H1 (cell line): ENCODE data around the gene FSD1. TPM values are rescaled to one million over a fixed set of nuclear protein-coding genes. Genes with fewer than 3 reads are reported as not detected.

ENCODE experiments used
- CTCF ChIA-PET: fragments of 300-600 bp; sonication (Branson Sonifier 250); formaldehyde crosslinking; loops from one replicate; lab custom pipeline; 2021; ENCODE audit not compliant: partially characterized antibody; lab: Charles Lee
- POLR2A ChIA-PET: fragments of 300-600 bp; sonication (Branson Sonifier 250); formaldehyde crosslinking; loops from one replicate; lab custom pipeline; 2021; ENCODE audit warnings: inconsistent platforms; ENCODE audit not compliant: partially characterized antibody; lab: Charles Lee
- DNase-seq, 2 experiments: peaks; one replicate each; pipeline versions ENCODE4 v3.0.0 to v3.0.0-alpha.2; 2010 to 2022; ENCODE audit warnings: low spot score in 2 of 2, low read depth in 1 of 2, mixed read lengths in 1 of 2
- FAIRE-seq: peaks from 2 replicates; lab custom pipeline; 2011; peaks lifted over from hg19 to GRCh38; lab: Jason Lieb, UNC
- H2AFZ ChIP-seq: 2 replicates; pipeline ENCODE4 v1.8.1; 2012; ENCODE audit warnings: low read length, inconsistent platforms
- H2AK5ac ChIP-seq: 2 replicates; pipeline ENCODE4 v1.6.1; 2013; ENCODE audit warnings: low read depth, low read length
- H2BK120ac ChIP-seq: replicated peaks from 2 replicates; pipeline ENCODE3; 2013; ENCODE audit warnings: low read depth, low read length, inconsistent platforms
- H2BK12ac ChIP-seq: 2 replicates; pipeline ENCODE4 v1.6.1; 2013; ENCODE audit warnings: low read depth, low read length
- H2BK15ac ChIP-seq: 2 replicates; pipeline ENCODE4 v1.6.1; 2013; ENCODE audit warnings: low read length
- H2BK20ac ChIP-seq: 2 replicates; pipeline ENCODE4 v1.6.1; 2013; ENCODE audit warnings: low read length
- H2BK5ac ChIP-seq: 2 replicates; pipeline ENCODE4 v1.6.1; 2013; ENCODE audit warnings: low read depth, low read length
- H3K14ac ChIP-seq: 2 replicates; pipeline ENCODE4 v1.6.1; 2013; ENCODE audit warnings: inconsistent platforms; ENCODE audit not compliant: insufficient read length
- H3K18ac ChIP-seq: 2 replicates; pipeline ENCODE4 v1.6.1; 2013; ENCODE audit warnings: low read length; ENCODE audit errors: extremely low read depth
- H3K23ac ChIP-seq: 2 replicates; pipeline ENCODE4 v1.6.1; 2013; ENCODE audit warnings: inconsistent platforms; ENCODE audit not compliant: insufficient read length
- H3K23me2 ChIP-seq: 2 replicates; pipeline ENCODE4 v1.6.1; 2013; ENCODE audit warnings: low read depth, low read length
- H3K27ac ChIP-seq: 2 replicates; pipeline ENCODE4 v1.6.1; 2011; ENCODE audit warnings: low read depth, low read length, inconsistent platforms
- H3K27me3 ChIP-seq, 4 experiments: replicated peaks in 1 of 4; 1 replicate in 1 of 4; 2 replicates in 3 of 4; pipeline versions ENCODE4 v1.6.1 to v1.8.1; 2011 to 2013; ENCODE audit warnings: low read length in 3 of 4, mild to moderate bottlenecking in 3 of 4, inconsistent platforms in 2 of 4, mixed read lengths in 2 of 4, moderate library complexity in 1 of 4; ENCODE audit not compliant: control insufficient read depth in 3 of 4, insufficient read depth in 3 of 4; ENCODE audit errors: extremely low read depth in 1 of 4
- H3K36me3 ChIP-seq, 4 experiments: 2 replicates each; pipeline versions ENCODE4 v1.6.1 to v1.8.1; 2011 to 2013; ENCODE audit warnings: mild to moderate bottlenecking in 4 of 4, low read length in 3 of 4, moderate library complexity in 2 of 4, control low read depth in 1 of 4, inconsistent platforms in 1 of 4; ENCODE audit not compliant: insufficient read depth in 4 of 4, control insufficient read depth in 2 of 4
- H3K4ac ChIP-seq: replicated peaks from 2 replicates; pipeline ENCODE3; 2013; ENCODE audit warnings: low read length, low read depth, mixed read lengths, inconsistent platforms; ENCODE audit not compliant: insufficient read length
- H3K4me1 ChIP-seq, 4 experiments: replicated peaks in 1 of 4; 1 replicate in 1 of 4; 2 replicates in 3 of 4; pipeline versions ENCODE4 v1.6.1 to v1.8.1; 2011 to 2013; ENCODE audit warnings: low read length in 3 of 4, inconsistent platforms in 2 of 4, mixed read lengths in 1 of 4; ENCODE audit not compliant: insufficient read depth in 4 of 4, control insufficient read depth in 3 of 4
- H3K4me2 ChIP-seq, 2 experiments: 2 replicates each; pipeline versions ENCODE4 v1.6.1 to v1.8.1; 2011 to 2013; ENCODE audit warnings: low read depth in 2 of 2, low read length in 2 of 2, control low read depth in 1 of 2, inconsistent platforms in 1 of 2, mild to moderate bottlenecking in 1 of 2; ENCODE audit not compliant: insufficient read depth in 1 of 2
- H3K4me3 ChIP-seq, 4 experiments: fragments of 200-600, 300-600 bp in 1 of 4; sonication (generic), shearing (Covaris generic), sonication (Bioruptor Twin) in 1 of 4; 2 replicates each; pipeline versions ENCODE4 v1.5.1 to v1.8.1; 2011 to 2016; ENCODE audit warnings: low read length in 4 of 4, low read depth in 3 of 4, control low read depth in 2 of 4, inconsistent platforms in 2 of 4, mild to moderate bottlenecking in 2 of 4, mixed read lengths in 1 of 4, moderate library complexity in 1 of 4; ENCODE audit not compliant: insufficient read depth in 2 of 4; ENCODE audit errors: extremely low read depth in 1 of 4
- H3K56ac ChIP-seq: replicated peaks from 2 replicates; pipeline ENCODE3; 2013; ENCODE audit warnings: low read depth, mild to moderate bottlenecking, mixed read lengths, low read length, inconsistent platforms; ENCODE audit not compliant: insufficient read length
- H3K79me1 ChIP-seq: 2 replicates; pipeline ENCODE4 v1.6.1; 2013; ENCODE audit warnings: low read depth, low read length, control low read depth
- H3K79me2 ChIP-seq, 2 experiments: 2 replicates each; pipeline versions ENCODE4 v1.6.1 to v1.8.1; 2012 to 2013; ENCODE audit warnings: low read length in 2 of 2, mild to moderate bottlenecking in 2 of 2, inconsistent platforms in 1 of 2; ENCODE audit not compliant: insufficient read depth in 2 of 2, control insufficient read depth in 1 of 2
- H3K9ac ChIP-seq, 4 experiments: replicated peaks in 1 of 4; 1 replicate in 1 of 4; 2 replicates in 3 of 4; pipeline versions ENCODE4 v1.6.1 to v1.8.1; 2011 to 2013; ENCODE audit warnings: low read depth in 3 of 4, low read length in 3 of 4, control low read depth in 2 of 4, mild to moderate bottlenecking in 2 of 4, moderate library complexity in 2 of 4, inconsistent platforms in 1 of 4; ENCODE audit errors: extremely low read depth in 1 of 4
- H3K9me3 ChIP-seq, 2 experiments: 2 replicates each; pipeline versions ENCODE4 v1.6.1 to v1.8.1; 2012 to 2013; ENCODE audit warnings: mild to moderate bottlenecking in 2 of 2, moderate library complexity in 2 of 2, control low read depth in 1 of 2, inconsistent platforms in 1 of 2, low read depth in 1 of 2, low read length in 1 of 2, mixed read lengths in 1 of 2; ENCODE audit not compliant: insufficient read depth in 2 of 2
- H4K20me1 ChIP-seq, 2 experiments: replicated peaks in 1 of 2; 2 replicates each; pipeline versions ENCODE3 to v1.8.1; 2011 to 2013; ENCODE audit warnings: inconsistent platforms in 2 of 2, low read length in 2 of 2, mild to moderate bottlenecking in 1 of 2; ENCODE audit not compliant: insufficient read depth in 2 of 2, control insufficient read depth in 1 of 2
- H4K5ac ChIP-seq: 2 replicates; pipeline ENCODE4 v1.6.1; 2013; ENCODE audit warnings: low read length, low read depth, mixed read lengths, inconsistent platforms; ENCODE audit not compliant: insufficient read length
- H4K8ac ChIP-seq: 2 replicates; pipeline ENCODE4 v1.8.0; 2013; ENCODE audit warnings: mild to moderate bottlenecking, moderate library complexity, low read length, inconsistent platforms; ENCODE audit not compliant: insufficient read depth; ENCODE audit errors: extremely low read depth
- H4K91ac ChIP-seq: replicated peaks from 2 replicates; pipeline ENCODE3; 2013; ENCODE audit warnings: low read length, mixed read lengths, inconsistent platforms; ENCODE audit not compliant: insufficient read length
- CBX8 ChIP-seq: fragments of 300-800, 300-1000 bp; sonication (generic); IDR thresholded peaks from 2 replicates; pipeline ENCODE4 v1.7.1; 2016; ENCODE audit warnings: low read depth, low read length, borderline replicate concordance
- CTBP2 ChIP-seq: IDR thresholded peaks from 2 replicates; pipeline ENCODE4 v1.7.0; 2011; ENCODE audit warnings: borderline replicate concordance, mild to moderate bottlenecking, moderate library complexity, mixed read lengths, low read length; ENCODE audit not compliant: insufficient read depth, insufficient read length
- CTCF ChIP-seq, 3 experiments: IDR thresholded peaks; 1 replicate in 2 of 3; 2 replicates in 1 of 3; pipeline versions ENCODE4 v1.5.1 to v1.6.1; 2011; ENCODE audit warnings: low read length in 3 of 3, mild to moderate bottlenecking in 3 of 3, inconsistent platforms in 2 of 3, low read depth in 1 of 3, moderate library complexity in 1 of 3; ENCODE audit not compliant: insufficient read depth in 1 of 3; ENCODE audit errors: control extremely low read depth in 1 of 3
- EZH2 ChIP-seq: fragments of 200-600 bp; sonication (generic); IDR thresholded peaks from 2 replicates; pipeline ENCODE4 v1.7.1; 2012; ENCODE audit warnings: low read depth, mild to moderate bottlenecking, moderate library complexity, low read length, inconsistent platforms; ENCODE audit not compliant: severe bottlenecking
- NANOG ChIP-seq: IDR thresholded peaks from 2 replicates; pipeline ENCODE4 v1.6.1; 2011; ENCODE audit warnings: low read length, low read depth, mild to moderate bottlenecking, inconsistent platforms; ENCODE audit not compliant: insufficient read depth, poor library complexity, severe bottlenecking
- POU5F1 ChIP-seq: IDR thresholded peaks from 2 replicates; pipeline ENCODE4 v1.6.1; 2011; ENCODE audit warnings: low read depth, mild to moderate bottlenecking, low read length, moderate library complexity
- SRF ChIP-seq: IDR thresholded peaks from 2 replicates; pipeline ENCODE4 v1.6.1; 2011; ENCODE audit warnings: mild to moderate bottlenecking, low read depth, low read length, moderate library complexity
- ZNF274 ChIP-seq: IDR thresholded peaks from 2 replicates; pipeline ENCODE4 v1.7.0; 2012; ENCODE audit warnings: low read length, borderline replicate concordance; ENCODE audit errors: extremely low read depth
- WGBS, 2 experiments: shearing (Covaris generic) in 1 of 2; methylation state at CpG; one replicate each; pipeline versions ENCODE4 v1.1.6 to v1.1.7; 2013 to 2015; ENCODE audit warnings: low lambda C conversion rate in 2 of 2, mixed read lengths in 2 of 2, inconsistent platforms in 1 of 2, low coverage in 1 of 2, missing lambda C conversion rate in 1 of 2; ENCODE audit not compliant: insufficient replicate concordance in 2 of 2, insufficient coverage in 1 of 2, insufficient read length in 1 of 2; ENCODE audit errors: extremely low coverage in 1 of 2, missing lambda C conversion rate in 1 of 2; 5-methylcytosine and 5-hydroxymethylcytosine counted together
- polyA plus RNA-seq, 7 experiments: library from polyadenylated mRNA; depleted of rRNA in 3 of 7; stranded (reverse) in 5 of 7; unstranded in 2 of 7; fragments of >200 nt in 5 of 7; fragments of 200-250 nt in 2 of 7; gene quantifications; 1 replicate in 5 of 7; 2 replicates in 1 of 7; 4 replicates in 1 of 7; pipeline versions ENCODE4 v1.2.1 to v1.2.3, GENCODE V29; 2011 to 2013; ENCODE audit warnings: missing spikeins in 2 of 7, mixed read lengths in 2 of 7
- total RNA-seq: library from RNA; stranded (reverse); fragmentation: NEBNext Ultra II Directional; extraction: Animal tissue kit (Norgen Biotek cat#: 25700); gene quantifications from 2 replicates; pipeline ENCODE4 v1.2.1, GENCODE V29; 2021

The FSD1 gene
- total and polyA plus RNA-seq, 2 of the 8 experiments (the other 6 are each of a cell fraction or from before 2014, with no cell fraction given): 58.8 to 181 TPM

- Histone ChIP-seq H2BK20ac (no peak overlapping the region), H2BK5ac (no peak overlapping the region), H3K56ac (no peak overlapping the region), H3K4ac (no peak overlapping the region), H3K79me1 (no peaks in the 10 kb centered on the region), H3K27ac (no peak overlapping the region), H4K5ac (no peak overlapping the region), H3K4me2 (no peak overlapping the region), H4K91ac (no peak overlapping the region), H3K79me2 (no peaks in the 10 kb centered on the region), H2BK15ac (no peak overlapping the region), H3K27me3 (no peaks in the 10 kb centered on the region), H3K36me3 (peaks cover 4 to 61% (median 34%) of the 10 kb centered on the region in 4 experiments; a peak in 7 of 8 replicates), H3K23ac (no peak overlapping the region), H3K9me3 (peaks cover 7 to 11% of the 10 kb centered on the region in 2 experiments; a peak in 3 of 4 replicates), H3K18ac (no peak overlapping the region), H3K14ac (no peak overlapping the region), H3K4me1 (no peaks in the 10 kb centered on the region), H2AK5ac (no peak overlapping the region), H3K4me3 (no peak overlapping the region), H4K8ac (no peak overlapping the region), H2BK12ac (no peak overlapping the region), H3K9ac (no peak overlapping the region), H4K20me1 (no peaks in the 10 kb centered on the region), H2BK120ac (no peak overlapping the region), H3K23me2 (no peaks in the 10 kb centered on the region), H2AFZ (no peak overlapping the region)
- DNase-seq: no peak
- no peak for FAIRE-seq
- 89% methylated on average over 4 of the region's 4 CpGs; no CpG with 5 or more reads in 1 of the 2 experiments for WGBS, 2 experiments
- ChIA-PET CTCF (interaction anchor here (0.9 to 4.2 kb wide), 7 partner anchors 11 to 97 kb away, joined by 3 to 27 read pairs (median 4); no protein-coding TSS in a partner anchor), POLR2A (interaction anchor here (2.6 to 3.9 kb wide), 2 partner anchors 8 to 11 kb away, joined by 7 to 16 read pairs; no protein-coding TSS in a partner anchor)
- no peak for TF ChIP-seq NANOG
- no peak for TF ChIP-seq CBX8
- TF ChIP-seq ZNF274: no peak
- peak; percentile 40 to 71 (median 66) for TF ChIP-seq CTCF (IDR thresholded peaks at IDR 0.05; ENCODE audit: control extremely low read depth in 1 of 3, insufficient read depth in 1 of 3, low read depth in 1 of 3, low read length in 3 of 3)
- TF ChIP-seq SRF: no peak
- TF ChIP-seq POU5F1: no peak
- no peak for TF ChIP-seq CTBP2
- no peak for TF ChIP-seq EZH2
These were observed 47.8 kb upstream of the FSD1 start for GRCh38 chr19:4256563-4256962.
